ENCODE measurements around the gene HNRNPM.

HNRNPM gene

DNA sequence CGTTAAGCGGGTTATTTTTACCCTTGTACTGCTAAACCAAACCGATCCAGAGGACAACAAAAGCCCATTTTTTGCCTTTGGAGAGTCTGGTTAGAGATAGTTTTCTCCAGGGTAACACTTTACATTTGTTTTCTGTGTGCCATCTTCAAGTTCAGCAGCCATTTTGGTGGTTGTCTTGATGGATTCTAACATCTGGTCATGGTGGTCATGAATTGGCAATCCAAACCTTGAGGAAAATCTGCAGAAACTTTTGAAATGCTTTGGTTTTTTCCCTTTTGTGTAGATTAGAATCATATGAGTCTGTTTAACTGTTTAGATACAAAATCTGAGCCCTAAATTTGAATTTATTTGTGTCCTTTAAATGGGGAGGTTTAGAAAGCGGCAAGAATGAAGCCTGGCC, 16.6 kb downstream of the HNRNPM start:
- DNase-seq: no peak

DNA sequence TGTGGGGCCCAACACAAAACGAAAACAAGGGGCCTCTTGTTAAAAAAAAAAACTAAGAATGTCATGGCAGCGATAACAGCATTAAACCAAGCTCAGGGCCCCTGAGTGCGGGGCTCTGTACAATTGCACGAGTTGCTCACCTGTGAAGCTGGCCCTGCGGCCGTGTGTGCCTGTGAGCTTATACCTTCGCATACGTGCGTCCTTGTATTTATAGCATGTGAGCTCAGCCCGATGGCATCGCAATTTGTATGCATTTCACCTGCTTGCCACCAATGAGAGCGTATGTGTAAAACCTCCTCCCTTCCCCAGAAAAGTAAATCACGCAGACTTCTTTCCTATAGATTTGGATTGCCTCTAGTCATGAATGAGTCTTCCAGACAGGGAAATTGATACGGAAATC, 17.1 kb downstream of the HNRNPM start:
- no peak for DNase-seq

- DNase-seq: no peak
These were observed 17.8 kb downstream of the HNRNPM start for GRCh38 chr19:8462571-8462970.

- no peak for DNase-seq
These were observed 18.6 kb downstream of the HNRNPM start for GRCh38 chr19:8463365-8463764.

- no peak for DNase-seq
These were observed 21.2 kb downstream of the HNRNPM start for GRCh38 chr19:8466018-8466417.

GRCh38 chr19:8468124-8468523, 23.3 kb downstream of the HNRNPM start:
- DNase-seq: no peak

GRCh38 chr19:8468761-8469373, 24.1 kb downstream of the HNRNPM start:
- no peak for DNase-seq

DNA sequence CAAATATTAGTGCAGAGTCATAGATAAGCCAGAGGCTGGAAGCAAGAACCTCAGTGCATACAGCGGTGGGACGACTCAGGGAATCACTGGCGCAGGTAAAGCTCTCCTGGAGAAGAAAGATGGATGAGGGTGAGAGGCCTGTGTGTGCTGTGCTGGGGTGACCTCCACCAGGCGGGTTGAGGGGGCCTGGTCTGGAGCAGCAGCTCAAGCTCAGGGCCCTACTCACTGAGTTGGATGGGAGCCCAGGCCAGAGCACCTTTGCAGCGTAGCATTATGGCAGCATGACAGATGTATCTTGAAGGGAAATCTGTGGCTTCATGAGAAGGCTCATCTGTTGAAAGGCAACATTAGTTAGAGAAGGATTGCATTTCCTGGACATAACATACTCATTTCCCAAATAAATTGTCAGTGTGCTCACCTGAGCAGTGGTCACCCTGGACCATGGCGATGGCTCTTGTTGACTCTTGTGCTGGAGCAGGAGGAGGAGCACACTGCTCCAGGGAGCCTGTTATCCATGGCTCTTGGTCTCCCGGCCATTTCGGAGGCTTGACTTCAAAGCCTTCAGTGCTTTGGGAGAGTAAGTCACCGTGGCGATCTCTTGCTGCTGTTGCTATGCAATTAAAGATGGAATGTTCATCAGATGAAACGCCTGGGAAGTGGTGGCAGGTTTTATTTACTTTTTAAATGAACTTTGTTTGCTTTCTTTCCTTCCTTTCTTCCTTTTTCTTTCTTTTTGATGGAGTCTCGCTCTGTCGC, 25.0 kb downstream of the HNRNPM start:
- no peak for DNase-seq

GRCh38 chr19:8473648-8474476, 29.1 kb downstream of the HNRNPM start:
- DNase-seq: no peak

- no peak for DNase-seq
These were observed 30.2 kb downstream of the HNRNPM start for GRCh38 chr19:8475005-8475404.

GRCh38 chr19:8476524-8476923, 31.7 kb downstream of the HNRNPM start:
- DNase-seq: no peak

- no peak for DNase-seq
These were observed 33.1 kb downstream of the HNRNPM start for GRCh38 chr19:8477889-8478288.

DNA sequence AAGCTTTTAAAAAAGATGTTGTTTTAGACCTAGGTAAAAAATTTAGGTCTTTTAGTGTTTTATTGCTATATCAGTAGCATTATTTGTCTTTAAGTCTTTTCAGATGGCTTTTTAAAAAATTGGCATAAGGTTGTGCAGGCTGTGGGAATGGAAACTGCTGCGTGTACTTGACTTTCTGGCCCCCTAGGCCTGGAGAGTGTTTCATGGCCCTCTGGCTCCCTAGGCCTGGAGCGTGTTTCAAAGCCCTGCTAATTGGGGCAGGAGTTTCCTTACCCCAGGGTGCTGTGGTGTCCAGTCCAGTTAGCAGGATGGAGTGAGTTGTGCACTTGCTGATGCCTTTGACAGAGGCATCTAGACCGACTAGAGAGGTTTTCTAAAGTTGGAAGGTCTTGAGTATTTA, 33.8 kb downstream of the HNRNPM start:
- no peak for DNase-seq

DNA sequence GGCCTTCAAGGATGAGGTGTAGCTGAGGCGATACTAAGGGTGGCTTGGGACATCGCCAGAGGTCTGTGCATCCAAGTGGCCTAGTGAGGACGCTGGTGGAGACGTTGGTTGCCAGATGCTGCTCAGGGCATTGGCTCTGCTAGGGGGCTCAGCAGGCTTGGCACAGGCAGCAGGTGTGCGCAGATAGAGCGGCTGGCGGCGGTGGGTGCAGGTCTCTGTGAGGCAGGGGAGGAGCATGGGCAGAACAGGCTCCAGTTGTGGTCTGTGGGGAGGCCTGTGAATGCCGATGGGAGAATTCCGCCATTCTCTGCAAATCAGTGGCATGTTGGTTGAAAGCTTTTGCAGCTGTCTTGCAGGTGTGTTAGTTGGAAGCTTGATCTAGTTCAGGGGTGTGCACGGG, 36.4 kb downstream of the HNRNPM start:
- DNase-seq: no peak

- no peak for DNase-seq
These were observed 36.8 kb downstream of the HNRNPM start for GRCh38 chr19:8481616-8482015.

DNA sequence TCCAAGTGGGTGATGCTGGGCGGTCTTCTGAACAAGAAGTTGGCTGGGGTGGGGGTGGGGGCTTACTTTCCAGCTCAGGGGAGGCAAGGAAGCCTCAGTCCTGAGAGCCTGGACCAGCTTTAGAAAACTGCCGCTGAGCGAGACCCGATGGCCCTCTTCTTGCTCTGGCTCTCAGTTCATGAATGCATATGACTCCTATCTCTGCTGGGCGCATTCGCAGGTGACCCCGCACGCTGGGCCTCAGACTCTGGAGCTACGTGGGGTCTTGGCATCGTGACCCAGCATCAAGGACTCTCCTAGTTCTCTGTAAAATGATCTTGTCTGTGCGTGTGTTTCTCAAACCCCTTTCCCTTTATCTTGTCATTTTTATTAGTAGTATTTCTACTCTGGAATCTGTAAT, 37.9 kb downstream of the HNRNPM start:
- DNase-seq: no peak

- no peak for DNase-seq
These were observed 38.4 kb downstream of the HNRNPM start for GRCh38 chr19:8483165-8483564.

DNA sequence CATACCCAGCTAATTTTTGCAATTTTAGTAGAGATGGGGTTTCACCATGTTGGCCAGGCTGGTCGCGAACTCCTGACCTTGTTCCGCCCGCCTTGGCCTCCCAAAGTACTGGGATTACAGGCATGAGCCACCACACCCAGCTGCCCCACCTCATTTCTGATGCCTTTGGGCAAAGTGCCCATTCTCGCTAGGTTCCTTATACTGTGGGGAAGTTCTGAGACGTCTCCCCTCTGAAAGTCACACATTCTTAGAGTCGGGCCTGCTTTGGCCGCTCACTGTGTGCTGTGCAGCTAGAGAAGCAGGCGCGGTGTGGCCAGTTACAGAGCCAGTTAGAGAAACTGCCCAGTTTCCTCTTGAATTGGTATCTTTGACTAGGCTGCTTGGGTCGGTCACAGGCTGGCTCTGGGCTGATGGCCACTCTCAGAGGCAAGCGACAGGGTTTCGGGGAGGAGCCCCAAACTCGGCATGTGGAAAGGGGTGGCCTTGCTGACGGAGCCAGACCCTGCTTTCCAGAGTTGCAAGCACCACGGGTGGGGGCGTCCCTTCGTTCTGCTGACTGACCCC, 39.6 kb downstream of the HNRNPM start:
- no peak for DNase-seq

DNA sequence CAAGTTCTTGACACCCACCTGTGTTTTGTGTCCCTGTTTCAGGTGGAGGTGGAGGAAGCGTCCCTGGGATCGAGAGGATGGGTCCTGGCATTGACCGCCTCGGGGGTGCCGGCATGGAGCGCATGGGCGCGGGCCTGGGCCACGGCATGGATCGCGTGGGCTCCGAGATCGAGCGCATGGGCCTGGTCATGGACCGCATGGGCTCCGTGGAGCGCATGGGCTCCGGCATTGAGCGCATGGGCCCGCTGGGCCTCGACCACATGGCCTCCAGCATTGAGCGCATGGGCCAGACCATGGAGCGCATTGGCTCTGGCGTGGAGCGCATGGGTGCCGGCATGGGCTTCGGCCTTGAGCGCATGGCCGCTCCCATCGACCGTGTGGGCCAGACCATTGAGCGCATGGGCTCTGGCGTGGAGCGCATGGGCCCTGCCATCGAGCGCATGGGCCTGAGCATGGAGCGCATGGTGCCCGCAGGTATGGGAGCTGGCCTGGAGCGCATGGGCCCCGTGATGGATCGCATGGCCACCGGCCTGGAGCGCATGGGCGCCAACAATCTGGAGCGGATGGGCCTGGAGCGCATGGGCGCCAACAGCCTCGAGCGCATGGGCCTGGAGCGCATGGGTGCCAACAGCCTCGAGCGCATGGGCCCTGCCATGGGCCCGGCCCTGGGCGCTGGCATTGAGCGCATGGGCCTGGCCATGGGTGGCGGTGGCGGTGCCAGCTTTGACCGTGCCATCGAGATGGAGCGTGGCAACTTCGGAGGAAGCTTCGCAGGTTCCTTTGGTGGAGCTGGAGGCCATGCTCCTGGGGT, 41.0 kb downstream of the HNRNPM start:
- no peak for DNase-seq

GRCh38 chr19:8486661-8487136, 41.9 kb downstream of the HNRNPM start:
- no peak for DNase-seq

DNA sequence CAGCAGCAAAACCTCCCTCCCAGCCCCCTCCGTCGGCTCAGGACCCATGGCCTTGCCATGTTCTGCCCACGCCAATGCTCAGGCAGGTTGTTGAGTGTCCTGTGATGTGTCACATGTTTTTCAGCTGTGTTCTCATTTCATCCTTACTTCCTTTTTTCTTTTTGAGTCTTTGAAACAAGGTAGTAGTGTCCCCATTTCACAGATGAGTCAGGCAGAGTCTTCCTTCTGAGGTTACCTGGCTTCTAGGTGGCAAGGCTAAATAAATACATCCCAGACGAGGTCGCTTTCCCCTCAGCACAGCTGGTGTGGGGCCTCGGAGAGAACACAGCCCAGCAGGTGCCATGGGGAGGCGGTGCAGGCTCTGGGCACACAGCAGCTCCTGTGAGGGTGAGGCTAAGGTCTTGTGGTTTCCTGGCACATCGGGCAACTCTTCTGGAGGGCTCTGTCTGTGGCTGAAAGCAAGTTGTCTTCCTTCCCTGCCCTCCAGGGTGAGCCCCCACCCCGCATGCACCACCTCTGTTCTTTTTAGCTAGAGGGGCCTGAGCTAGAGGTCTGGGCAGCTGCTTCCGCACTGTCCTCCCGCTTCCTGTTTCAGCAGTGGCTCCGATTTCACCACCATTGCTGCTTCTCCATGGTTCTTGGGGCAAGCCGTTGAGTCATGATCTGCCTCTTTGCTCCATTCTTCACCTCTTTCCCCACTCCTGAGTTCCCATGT, 42.5 kb downstream of the HNRNPM start:
- DNase-seq: peak; percentile 10 to 65 (median 28)

DNA sequence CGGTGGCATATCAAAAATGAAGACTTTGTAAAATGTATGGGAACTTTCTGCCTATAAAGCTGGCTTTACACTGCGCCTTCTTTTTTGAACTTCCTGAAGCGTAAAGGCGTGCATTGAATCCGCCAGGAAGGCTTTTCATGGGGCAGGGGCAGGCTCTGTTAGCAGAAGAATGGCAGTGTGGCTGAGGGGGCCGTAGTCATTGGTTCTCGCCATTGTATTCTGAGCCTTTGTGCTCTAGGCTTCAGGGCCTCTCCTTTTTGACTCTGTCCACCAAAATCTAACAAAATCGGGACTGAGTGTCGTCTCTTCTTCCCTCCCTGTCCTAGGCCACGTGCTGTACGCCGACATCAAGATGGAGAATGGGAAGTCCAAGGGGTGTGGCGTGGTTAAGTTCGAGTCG, 43.6 kb downstream of the HNRNPM start:
- DNase-seq: no peak
